GM18499 (cell line): ENCODE measurements around the gene ADK.
"Not testable (repeated sequence)": the region's sequence is repeated elsewhere in the genome, so short reads cannot be mapped to it uniquely, and the experiment has no call there.

Experiments
- ATAC-seq: cut with Tn5 transposase; IDR thresholded peaks from one replicate; pipeline ENCODE4 v1.9.1; 2021; ENCODE audit warnings: moderate number of reproducible peaks; ENCODE audit not compliant: insufficient read depth, unreplicated experiment

The ADK gene

DNA sequence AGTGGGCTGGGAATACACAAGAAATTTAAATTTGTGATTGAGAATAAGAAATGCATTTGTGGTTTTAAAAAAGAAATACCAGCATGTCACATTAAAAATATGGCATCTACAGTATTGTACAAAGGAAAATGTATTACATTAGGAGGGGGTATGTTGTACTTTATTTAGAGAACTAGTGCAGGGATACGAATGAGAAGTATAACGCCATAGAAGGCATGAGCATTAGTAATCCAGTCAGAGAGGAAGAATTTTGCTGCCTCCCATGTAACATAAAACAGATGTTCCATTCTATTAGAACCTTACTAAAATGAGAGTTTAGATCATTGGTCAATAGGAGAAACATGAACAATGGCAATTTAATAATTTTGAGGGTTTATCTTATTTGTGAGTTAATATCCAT, 182.2 kb downstream of the ADK start:
- ATAC-seq: no peak

DNA sequence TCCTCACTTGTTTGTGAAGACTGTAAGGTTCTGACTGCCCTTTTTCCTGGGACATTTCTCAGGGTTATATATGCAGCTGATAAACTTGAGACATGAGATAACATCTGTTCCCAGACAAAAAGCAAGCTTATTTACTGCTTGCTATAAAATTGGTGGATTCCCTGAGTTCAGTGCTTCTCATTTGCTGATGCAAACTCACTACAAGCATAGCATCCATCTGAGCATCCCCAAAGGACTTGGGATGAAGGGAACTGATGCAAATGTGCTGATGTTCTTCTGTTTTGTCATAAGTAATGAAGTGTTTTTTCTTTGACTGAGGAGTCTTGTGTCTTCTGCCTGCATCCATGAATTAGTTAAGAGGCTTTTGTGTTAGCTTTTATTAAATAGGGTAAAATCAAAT, 183.2 kb downstream of the ADK start:
- no peak for ATAC-seq

DNA sequence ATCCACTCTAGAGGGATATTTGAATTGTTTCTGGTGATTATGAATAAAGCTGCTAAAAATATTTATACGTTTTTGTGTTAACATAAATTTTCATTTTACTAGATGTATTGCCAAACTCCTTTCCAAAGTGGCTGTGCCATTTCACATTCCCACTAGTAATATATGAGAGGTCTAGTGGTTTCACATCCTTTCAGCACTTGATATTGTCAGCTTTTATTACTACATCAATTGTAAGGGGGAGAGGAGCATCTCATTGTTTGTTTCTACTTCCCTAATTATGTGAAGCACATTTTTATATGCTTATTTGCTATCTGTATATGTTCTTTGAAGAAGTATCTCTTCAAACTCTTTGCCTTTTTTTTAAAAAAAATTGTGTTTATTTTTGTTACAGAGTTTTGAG, 184.5 kb downstream of the ADK start:
- no peak for ATAC-seq

DNA sequence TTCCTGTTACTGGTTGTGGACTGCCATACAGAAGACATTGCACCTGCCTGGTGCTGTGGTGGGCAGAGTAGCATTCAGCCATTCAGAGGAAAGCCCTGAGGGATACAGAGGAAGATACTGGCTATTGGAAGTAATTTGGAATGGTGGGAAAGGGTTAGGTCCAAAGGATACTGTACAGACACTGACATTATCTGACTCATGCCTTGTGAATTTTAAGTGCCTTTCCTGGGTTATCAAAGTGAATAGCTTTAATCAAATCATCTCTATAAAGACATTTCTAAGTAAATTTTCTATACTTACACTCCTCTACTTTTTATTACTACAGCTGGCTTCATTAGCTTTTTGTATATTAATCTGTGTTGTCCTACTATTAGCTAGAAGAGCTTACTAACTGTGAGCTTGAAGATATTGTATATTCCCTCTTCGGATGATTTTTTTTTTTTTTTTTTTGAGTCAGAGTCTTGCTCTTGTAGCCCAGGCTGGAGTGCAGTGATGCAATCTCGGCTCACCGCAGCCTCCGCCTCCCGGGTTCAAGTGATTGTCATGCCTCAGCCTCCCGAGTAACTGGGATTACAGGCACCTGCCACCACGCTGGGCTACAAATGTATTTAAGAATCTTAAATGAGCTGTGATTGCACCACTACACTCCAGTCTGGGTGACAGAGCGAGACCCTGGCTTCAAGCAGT, 186.5 kb downstream of the ADK start:
- ATAC-seq: no peak

DNA sequence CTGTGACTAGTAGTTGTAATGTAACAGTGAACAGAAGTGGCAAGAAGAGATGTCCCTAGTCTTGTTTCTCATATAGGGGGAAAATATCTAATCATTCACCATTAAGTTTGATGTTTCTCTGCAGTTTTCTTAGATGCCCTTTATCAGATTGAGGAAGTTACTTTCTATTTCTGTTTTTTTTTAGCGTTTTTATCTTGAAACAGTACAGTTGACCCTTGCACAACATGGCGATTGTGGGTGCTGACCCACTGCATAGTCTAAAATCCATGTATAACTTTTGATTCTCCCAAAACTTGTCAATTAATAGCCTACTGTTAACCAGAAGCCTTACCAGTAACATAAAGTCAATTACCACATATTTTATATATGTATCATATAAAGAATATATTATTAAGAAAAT, 192.0 kb downstream of the ADK start:
- ATAC-seq: no peak

DNA sequence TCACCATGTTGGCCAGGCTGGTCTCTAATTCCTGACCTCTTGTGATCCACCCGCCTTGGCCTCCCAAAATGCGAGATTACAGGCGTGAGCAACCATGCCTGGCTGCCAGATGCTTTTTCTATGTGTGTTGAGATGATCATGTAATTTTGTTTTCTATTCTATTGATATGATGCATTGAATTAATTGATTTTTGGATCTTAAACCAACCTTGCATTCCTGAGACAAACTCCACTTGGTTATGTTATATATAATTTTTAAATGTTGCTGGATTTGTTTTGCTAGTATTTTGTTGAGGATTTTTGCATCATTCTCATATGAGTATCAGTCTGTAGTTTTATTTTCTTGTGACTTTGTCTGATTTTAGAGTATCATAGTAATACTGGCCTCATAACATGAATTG, 192.8 kb downstream of the ADK start:
- no peak for ATAC-seq

DNA sequence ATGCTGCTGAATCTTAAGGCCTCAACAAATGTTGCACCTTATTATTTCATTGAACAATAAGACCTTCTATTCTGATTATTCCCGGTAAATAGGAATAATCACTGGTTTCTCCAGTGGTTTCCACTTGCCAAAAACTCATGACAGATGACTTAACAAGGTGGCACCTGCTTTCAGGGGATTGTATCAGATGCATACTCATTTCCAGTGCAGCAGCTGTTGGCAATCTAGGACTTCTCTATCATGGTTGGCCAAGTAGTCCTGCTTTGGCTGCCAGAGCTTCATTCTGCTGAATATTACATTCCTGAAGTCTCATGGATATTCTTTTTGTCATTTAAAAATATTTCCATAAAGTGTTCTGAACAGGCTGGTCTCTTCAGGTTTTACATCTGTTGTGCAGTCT, 193.3 kb downstream of the ADK start:
- no peak for ATAC-seq

DNA sequence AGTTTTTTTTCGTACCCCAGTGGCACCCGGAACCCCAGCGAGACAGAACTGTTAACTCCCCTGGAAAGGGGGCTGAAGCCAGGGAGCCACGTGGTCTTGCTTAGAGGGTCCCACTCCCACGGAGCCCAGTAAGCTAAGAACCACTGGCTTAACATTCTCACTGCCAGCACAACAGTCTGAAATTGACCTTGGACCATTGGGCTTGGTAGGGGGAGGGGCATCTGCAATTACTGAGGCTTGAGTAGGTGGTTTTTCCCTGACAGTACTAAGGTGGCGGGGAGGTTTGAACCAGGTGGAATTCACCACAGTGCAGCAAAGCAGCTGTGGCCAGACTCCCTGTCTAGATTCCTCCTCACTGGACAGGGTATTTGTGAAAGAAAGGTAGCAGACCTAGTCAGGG, 196.5 kb downstream of the ADK start:
- ATAC-seq: no peak

DNA sequence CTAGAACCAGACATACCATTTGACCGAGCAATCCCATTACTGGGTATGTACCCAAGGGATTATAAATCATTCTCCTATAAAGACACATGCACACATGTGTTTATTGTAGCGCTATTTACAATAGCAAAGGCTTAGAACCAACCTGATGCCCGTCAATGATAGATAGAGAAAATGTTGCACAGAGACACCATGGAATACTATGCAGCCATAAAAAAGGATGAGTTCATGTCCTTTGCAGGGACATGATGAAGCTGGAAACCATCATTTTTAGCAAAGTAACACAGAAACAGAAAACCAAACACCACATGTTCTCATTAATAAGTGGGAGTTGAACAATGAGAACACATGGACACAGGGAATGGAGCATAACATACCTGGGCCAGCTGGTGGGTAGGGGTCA, 202.0 kb downstream of the ADK start:
- ATAC-seq: not testable (repeated sequence)

DNA sequence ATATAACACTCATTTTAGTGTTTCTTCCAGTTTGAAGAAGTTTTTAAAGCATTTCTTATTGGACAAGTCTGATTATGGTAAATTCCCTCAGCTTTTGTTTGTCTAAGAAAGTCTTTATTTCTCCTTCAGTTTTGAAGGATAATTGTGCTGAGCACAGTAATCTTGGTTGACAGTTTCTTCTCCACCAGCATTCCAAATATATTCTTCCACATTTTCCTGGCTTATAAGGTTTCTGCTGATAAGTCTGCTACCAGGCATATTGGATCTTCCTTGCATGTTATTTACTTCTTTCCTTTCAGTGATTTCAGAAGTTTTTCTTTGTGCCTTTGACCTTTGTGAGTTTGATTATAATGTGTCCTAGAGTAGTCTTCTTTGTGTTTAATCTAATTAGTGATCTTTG, 210.7 kb downstream of the ADK start:
- no peak for ATAC-seq

DNA sequence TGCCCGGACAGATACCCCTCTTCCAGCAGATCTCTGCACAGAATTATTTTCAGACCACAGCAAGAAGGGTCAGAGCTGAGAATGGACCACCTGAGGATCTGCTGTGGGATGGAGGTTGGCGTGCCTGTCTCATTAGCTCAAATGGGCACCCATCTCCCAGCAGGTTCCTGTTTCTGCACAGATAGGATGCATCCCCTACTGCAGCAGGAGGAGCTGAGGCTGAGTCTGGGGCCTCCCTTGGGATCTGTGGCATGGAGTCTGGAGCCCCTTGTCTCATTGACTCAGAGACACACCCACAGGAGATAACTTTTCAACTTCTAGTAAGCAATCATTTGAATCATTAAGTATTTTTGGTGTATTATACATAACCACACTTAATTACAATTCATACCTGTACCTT, 212.7 kb downstream of the ADK start:
- ATAC-seq: no peak

DNA sequence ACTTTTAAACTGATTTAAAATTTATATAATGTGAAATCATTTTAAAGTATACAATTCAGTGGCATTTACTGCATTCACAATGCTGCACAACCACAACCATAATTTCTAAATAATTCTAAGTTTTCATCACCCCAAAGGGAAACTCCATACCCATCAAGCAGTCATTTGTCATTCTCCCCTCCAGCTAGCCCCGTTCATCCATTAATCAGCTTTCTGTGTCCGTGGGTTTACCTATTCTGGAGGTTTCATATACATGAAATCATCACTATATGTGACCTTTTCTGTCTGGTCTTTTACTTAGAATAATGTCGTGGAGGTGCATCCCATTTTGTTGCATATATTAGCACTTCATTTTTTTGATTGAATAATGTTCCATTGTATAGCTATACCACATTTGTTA, 214.1 kb downstream of the ADK start:
- no peak for ATAC-seq

DNA sequence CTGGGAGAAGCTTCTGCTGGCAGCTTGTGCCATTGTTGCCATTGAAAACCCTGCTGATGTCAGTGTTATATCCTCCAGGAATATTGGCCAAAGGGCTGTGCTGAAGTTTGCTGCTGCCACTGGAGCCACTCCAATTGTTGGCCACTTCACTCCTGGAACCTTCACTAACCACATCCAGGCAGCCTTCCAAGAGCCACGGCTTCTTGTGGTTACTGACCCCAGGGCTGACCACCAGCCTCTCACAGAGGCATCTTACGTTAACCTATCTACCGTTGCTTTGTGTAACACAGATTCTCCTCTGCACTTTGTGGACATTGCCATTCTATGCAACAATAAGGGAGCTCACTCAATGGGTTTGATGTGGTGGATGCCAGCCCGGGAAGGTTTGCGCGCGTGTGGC, 220.7 kb downstream of the ADK start:
- ATAC-seq: no peak

DNA sequence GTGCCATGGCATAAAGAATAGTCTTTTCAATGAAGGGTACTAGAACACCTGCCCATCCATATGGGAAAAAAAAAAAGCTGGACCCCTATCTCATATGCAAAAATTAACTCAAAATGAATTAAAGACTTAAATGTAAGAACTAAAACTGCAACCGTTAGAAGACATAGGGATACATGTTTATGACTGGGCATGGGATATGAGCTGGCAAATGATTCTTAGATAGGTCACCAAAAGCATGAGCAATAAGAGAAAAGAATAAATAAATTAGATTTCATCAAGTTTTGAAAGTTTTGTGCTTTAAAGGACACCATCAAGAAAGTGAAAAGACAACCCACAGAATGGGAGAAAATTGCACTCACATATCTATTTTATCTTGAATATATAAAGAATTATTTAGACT, 222.0 kb downstream of the ADK start:
- ATAC-seq: no peak

DNA sequence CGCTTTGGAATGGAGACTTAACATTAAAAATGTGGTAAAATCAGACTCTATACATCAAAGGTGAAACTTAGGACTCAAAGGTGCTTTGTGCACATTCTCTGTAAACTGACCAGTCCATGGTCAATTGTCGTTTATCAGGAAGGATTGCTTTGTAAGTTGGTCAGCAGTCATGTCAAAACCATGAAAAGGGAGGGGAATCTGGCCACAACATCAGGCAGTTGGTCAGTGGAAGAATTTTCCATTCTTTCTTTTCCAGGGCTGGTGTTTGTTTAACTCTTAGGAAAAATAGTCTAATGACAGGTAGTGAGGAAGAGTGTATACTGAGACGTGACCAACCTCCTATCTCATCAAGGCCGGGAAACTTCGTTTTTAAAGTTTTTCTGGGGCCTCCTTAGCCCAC, 226.5 kb downstream of the ADK start:
- ATAC-seq: no peak

DNA sequence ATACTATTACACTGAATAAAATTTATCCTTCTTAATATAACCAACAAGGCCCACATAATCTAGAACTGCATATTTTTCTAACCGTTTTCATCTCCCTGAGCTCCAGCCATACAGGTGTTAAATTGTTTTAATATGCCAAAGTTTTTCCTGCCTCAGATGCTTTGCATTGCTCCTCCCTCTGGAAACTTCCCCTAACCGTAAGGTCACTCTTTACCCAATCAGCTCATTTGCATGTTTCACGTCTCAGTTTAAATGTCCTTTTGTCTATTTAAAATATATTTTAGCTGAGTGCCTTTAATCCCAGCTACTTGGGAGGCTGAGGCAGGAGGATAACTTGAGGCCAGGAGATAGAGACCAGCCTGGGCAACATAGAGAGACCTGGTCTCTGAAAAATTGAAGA, 228.5 kb downstream of the ADK start:
- no peak for ATAC-seq

DNA sequence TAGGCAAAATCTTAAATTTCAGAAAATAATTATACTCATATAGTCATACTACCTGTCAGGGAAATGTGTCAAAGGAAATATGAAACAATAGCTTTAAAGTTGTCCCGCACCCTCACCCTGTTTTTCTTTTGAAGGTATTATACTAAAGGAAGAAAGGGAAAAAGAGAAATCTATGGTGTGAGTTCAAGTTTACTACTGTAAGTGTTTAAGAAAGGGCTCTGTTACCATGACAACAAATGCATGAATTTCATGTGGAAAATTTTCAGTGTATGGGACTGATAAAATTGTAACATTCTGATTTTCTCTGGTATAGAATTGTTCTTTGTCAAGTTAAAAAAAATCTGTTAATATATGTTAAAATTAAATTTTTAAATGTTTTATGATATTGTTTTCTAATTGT, 229.8 kb downstream of the ADK start:
- no peak for ATAC-seq

DNA sequence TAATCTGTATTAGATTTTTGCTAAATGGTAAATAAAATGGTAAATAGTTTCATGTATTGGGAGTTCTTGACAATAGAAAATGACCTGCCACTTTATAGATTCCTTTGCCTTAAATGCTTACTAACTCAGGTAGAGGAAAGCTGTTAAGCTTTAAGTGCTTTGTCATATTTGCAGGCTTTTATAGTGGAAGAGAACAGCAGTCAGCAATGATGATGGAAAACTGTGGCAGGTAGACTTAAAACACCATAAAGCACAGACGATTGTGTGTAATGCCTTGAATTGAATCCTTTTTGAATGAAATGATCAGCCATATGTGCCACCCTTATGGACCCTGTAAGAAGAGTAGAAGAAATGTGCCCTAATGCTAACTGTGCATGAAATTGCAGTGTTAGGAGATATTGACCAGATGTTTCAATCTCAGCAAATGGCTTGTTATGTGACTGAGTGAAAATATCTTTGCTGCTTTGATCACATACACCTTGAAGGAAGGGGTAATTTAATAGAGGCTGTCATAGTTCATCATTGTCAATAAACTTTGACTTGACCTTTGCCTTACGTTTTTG, 230.4 kb downstream of the ADK start:
- ATAC-seq: no peak

DNA sequence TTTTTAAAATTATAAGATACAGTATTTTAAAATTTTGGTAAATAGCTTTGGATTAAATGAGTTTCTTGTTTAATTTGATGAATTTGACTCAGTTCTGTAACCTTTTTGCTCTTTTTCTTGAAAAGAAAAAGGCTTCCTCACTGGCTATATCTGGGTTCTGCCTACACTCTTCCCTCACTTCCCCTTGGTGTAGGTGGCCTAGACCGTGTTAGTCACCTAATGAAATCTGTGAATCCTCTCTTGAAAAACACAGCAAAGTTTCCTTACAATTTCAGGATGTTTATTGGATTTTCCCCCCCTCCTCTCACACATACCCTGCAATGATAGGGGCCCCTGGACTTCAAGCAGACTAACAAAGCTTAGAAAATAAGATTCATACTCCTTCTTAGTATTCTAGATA, 231.6 kb downstream of the ADK start:
- ATAC-seq: no peak

DNA sequence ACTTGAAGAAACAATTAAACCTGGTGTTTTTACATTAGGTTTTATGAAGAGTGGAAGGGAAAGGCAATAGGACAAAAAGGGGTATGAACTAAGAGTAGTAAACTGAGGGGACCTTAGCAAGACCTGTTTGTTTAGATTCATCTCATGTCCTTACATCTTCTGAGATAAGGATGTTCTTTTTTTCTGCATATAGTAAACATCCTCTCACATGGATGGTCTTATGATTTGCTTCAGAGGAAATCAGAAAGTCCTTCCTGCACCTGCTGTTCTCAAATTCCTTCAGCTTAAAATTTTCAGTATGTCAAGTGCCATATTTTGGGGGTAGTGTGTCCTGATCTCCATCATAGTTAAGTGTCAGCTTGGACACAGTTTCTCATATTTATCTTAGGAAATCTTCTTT, 232.6 kb downstream of the ADK start:
- no peak for ATAC-seq

DNA sequence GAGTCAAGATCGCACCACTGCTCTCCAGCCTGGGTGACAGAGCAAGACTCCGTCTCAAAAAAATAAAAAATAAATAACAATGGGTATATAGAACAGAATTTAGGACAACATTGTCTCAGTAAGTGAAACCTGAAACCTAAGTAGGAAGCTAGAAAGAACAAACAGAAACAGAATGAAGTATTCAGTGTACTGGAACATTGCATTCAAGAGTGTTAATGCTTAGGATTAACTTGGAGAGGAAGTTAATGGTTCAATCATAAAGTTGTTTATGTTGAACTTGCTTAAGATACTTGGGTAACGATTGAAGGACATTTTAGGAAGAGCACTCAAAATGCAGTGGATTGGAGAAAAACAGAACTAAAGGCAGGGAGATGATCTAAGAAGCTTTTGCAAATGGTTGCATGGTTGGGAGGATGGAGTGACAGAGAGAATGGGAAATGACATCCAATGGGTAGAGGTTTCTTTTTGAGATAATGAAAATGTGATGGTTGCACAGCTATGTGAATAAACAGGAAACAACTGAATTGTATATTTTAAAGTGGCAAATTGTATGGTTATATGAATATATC, 233.7 kb downstream of the ADK start:
- no peak for ATAC-seq

DNA sequence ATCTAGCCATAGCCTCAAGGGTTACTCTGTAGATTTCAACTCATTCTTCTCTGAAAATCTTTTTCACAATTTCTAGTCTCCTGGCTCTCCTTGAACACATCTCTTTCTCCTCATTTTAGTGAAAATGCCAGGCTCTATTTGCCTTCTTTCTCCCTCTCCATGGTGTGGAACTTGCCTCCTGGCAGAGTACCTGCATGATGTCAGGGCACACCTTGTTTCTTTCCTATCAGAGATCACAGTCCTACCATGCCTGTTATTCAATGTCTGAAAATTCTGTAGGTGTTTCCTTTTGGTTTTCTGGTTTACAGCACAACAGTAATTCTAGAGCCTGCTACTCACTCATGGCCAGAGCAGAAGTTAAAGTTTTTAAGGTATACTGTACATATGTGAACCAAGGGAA, 237.8 kb downstream of the ADK start:
- no peak for ATAC-seq
